Ascending aorta (tissue), 2 donors: ENCODE data around the gene PPP1R17. TPM values are rescaled to one million over a fixed set of nuclear protein-coding genes. Genes with fewer than 3 reads are reported as not detected.

Source experiments
- DNase-seq, 2 donors: peaks; one replicate each; pipeline ENCODE4 v3.0.0-alpha.2; 2019; ENCODE audit warnings: low spot score in 2 of 2
- H3K27ac ChIP-seq, 2 donors: fragments of 200-600 bp; sonication (generic); one replicate each; pipeline ENCODE4 v1.5.1; 2016 to 2017; ENCODE audit warnings: mild to moderate bottlenecking in 1 of 2
- H3K27me3 ChIP-seq: fragments of 200-600 bp; sonication (generic); one replicate; pipeline ENCODE4 v1.5.1; 2017
- H3K36me3 ChIP-seq, 2 donors: fragments of 200-600 bp; sonication (generic); one replicate each; pipeline ENCODE4 v1.5.1; 2016
- H3K4me1 ChIP-seq, 2 donors: fragments of 200-600 bp; sonication (generic); one replicate each; pipeline ENCODE4 v1.5.1; 2016 to 2017; ENCODE audit warnings: mild to moderate bottlenecking in 1 of 2
- H3K4me3 ChIP-seq, 2 donors: fragments of 200-600 bp; sonication (generic); one replicate each; pipeline ENCODE4 v1.5.1; 2016 to 2017; ENCODE audit warnings: mild to moderate bottlenecking in 1 of 2
- H3K9me3 ChIP-seq, 2 donors: fragments of 200-600 bp; sonication (generic); one replicate each; pipeline ENCODE4 v1.5.1; 2016
- CTCF ChIP-seq, 3 experiments: fragments of 200-600 bp in 2 of 3; fragments of 450-650 bp in 1 of 3; sonication (generic) in 2 of 3; IDR thresholded peaks; one replicate each; pipeline ENCODE4 v1.5.1; 2016 to 2019; ENCODE audit warnings: antibody characterized with exemption in 3 of 3, mild to moderate bottlenecking in 1 of 3, moderate library complexity in 1 of 3
- intact Hi-C: fragments of 100-400 bp; cut with DNase I; formaldehyde crosslinking; loops from one replicate; pipeline ENCODE4 v1.15.1; 2023
- total RNA-seq: library from RNA; depleted of rRNA; stranded (reverse); fragments of >200 nt; gene quantifications from one replicate; pipeline ENCODE4 v1.1.0, GENCODE V29; 2016

Gene PPP1R17
- total RNA-seq, 1 donor from 2014 or later = not detected

GRCh38 chr7:31665546-31665945, 21.5 kb upstream of the PPP1R17 start:
- Histone ChIP-seq H3K36me3 (no peaks in the 10 kb centered on the region), H3K9me3 (no peaks in the 10 kb centered on the region), H3K27me3 (no peaks in the 10 kb centered on the region), H3K4me1 (no peaks in the 10 kb centered on the region), H3K27ac (no peak overlapping the region), H3K4me3 (no peak overlapping the region)
- TF ChIP-seq CTCF (IDR thresholded peaks at IDR 0.05) = no peak
- no peak for DNase-seq
- intact Hi-C loops = no loop called here

GRCh38 chr7:31669461-31669860, 17.6 kb upstream of the PPP1R17 start:
- no peaks in the 10 kb centered on the region for H3K36me3 ChIP-seq
- DNase-seq = no peak
- intact Hi-C loops = no loop called here
- no peak for TF ChIP-seq CTCF (IDR thresholded peaks at IDR 0.05)
- H3K4me3 ChIP-seq = no peak overlapping the region
- no peaks in the 10 kb centered on the region for H3K27me3 ChIP-seq
- no peaks in the 10 kb centered on the region for H3K4me1 ChIP-seq
- no peaks in the 10 kb centered on the region for H3K9me3 ChIP-seq
- no peak overlapping the region for H3K27ac ChIP-seq

GRCh38 chr7:31679574-31680305, 7.3 kb upstream of the PPP1R17 start:
- Histone ChIP-seq H3K9me3 (no peaks in the 10 kb centered on the region), H3K27me3 (no peaks in the 10 kb centered on the region), H3K4me3 (no peak overlapping the region), H3K27ac (no peak overlapping the region), H3K4me1 (no peaks in the 10 kb centered on the region), H3K36me3 (no peaks in the 10 kb centered on the region)
- TF ChIP-seq CTCF (IDR thresholded peaks at IDR 0.05) = no peak
- no peak for DNase-seq
- intact Hi-C loops = no loop called here

- TF ChIP-seq CTCF (IDR thresholded peaks at IDR 0.05) = no peak
- Histone ChIP-seq H3K4me1 (no peaks in the 10 kb centered on the region), H3K27me3 (no peaks in the 10 kb centered on the region), H3K36me3 (no peaks in the 10 kb centered on the region), H3K4me3 (no peak overlapping the region), H3K9me3 (no peaks in the 10 kb centered on the region), H3K27ac (no peak overlapping the region)
- DNase-seq = no peak
- intact Hi-C loops = no loop called here
Observed at GRCh38 chr7:31683445-31684225, 3.4 kb upstream of the PPP1R17 start.

- H3K36me3 ChIP-seq = no peaks in the 10 kb centered on the region
- H3K4me3 ChIP-seq = no peak overlapping the region
- no peaks in the 10 kb centered on the region for H3K27me3 ChIP-seq
- no peak overlapping the region for H3K27ac ChIP-seq
- no peaks in the 10 kb centered on the region for H3K4me1 ChIP-seq
- no peak for DNase-seq
- intact Hi-C loops = no loop called here
- TF ChIP-seq CTCF (IDR thresholded peaks at IDR 0.05) = no peak
- no peaks in the 10 kb centered on the region for H3K9me3 ChIP-seq
Observed at GRCh38 chr7:31688372-31688771, 1.4 kb downstream of the PPP1R17 start.
